Uterus (tissue), 2 donors: Measurements from ENCODE around the gene OR8S1.

Experiments used
- POLR2A ChIP-seq, 2 donors: fragments of 450-650 bp; IDR thresholded peaks; one replicate each; pipeline ENCODE4 v1.6.1; 2016; ENCODE audit warnings: antibody characterized with exemption in 2 of 2, mild to moderate bottlenecking in 1 of 2, moderate library complexity in 1 of 2
- TF ChIP-seq, protein P1 (sequence below), 4 experiments: fragments of 200-600 bp in 2 of 4; fragments of 450-650 bp in 2 of 4; sonication (generic) in 2 of 4; IDR thresholded peaks; one replicate each; pipeline ENCODE4 v1.5.1; 2016 to 2019; ENCODE audit warnings: antibody characterized with exemption in 4 of 4, mild to moderate bottlenecking in 2 of 4, moderate library complexity in 1 of 4

GRCh38 chr12:48512855-48513254 lies 12.6 kb upstream of the OR8S1 start:
- TF ChIP-seq, protein P1, sequence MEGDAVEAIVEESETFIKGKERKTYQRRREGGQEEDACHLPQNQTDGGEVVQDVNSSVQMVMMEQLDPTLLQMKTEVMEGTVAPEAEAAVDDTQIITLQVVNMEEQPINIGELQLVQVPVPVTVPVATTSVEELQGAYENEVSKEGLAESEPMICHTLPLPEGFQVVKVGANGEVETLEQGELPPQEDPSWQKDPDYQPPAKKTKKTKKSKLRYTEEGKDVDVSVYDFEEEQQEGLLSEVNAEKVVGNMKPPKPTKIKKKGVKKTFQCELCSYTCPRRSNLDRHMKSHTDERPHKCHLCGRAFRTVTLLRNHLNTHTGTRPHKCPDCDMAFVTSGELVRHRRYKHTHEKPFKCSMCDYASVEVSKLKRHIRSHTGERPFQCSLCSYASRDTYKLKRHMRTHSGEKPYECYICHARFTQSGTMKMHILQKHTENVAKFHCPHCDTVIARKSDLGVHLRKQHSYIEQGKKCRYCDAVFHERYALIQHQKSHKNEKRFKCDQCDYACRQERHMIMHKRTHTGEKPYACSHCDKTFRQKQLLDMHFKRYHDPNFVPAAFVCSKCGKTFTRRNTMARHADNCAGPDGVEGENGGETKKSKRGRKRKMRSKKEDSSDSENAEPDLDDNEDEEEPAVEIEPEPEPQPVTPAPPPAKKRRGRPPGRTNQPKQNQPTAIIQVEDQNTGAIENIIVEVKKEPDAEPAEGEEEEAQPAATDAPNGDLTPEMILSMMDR (IDR thresholded peaks at IDR 0.05) = no peak
- no peak for TF ChIP-seq POLR2A (IDR thresholded peaks at IDR 0.05)
